Epithelial cell of alveolus of lung (primary cell): ENCODE results near the gene CNOT2. TPM values are rescaled to one million over a fixed set of nuclear protein-coding genes. Genes with fewer than 3 reads are reported as not detected.

Experiments used
- total RNA-seq: library from RNA; depleted of rRNA; stranded (reverse); fragments of >200 nt; gene quantifications from 2 replicates; pipeline ENCODE4 v1.2.1, GENCODE V29; 2015

CNOT2 gene
- total RNA-seq: 64.8 and 105 TPM in 2 replicates

DNA sequence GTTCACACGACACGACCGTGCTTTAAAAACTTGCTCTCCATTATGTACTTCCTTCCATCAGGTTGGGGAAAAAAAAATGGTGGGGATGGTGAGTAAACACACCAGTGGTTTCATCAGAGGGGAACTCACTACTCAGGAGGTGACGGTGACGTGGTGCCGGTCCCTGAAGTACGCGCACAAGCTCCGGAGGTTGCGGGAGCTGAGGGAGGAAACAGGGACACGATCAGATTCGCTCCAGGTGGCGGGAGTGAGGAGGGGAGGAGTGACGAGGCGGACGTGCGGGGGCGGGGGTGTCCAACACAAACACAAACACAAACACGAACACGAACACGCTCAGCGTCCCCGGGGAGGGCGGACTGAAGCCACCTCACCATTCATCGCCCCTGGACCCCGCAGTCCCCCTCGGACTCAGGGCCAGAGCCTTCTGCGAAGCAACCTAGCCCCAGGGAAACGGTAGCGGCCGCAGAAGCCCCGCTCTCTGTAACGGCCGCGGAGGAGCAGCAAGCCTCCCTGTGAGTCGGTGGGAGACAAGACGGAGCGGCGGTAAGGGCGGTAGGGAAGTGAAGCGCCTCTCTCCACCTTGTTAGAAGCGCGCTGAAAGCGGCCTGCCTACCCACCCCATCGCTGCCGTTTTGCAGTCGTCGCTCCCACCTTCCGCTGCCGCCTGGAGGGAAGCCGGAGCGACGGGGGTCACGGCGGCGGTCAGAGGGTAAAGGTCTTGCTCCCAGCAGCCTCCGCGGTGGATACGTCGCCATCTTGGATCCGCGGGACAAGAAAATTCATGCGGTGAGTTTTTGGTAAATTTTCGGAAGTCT, at the start of gene CNOT2:
CNOT2 (plus strand) TSS at position 739 of the 815 bp plus-strand sequence. CDS start 34,794 bp downstream, outside the sequence.

GRCh38 chr12:70365648-70366518, 122.7 kb downstream of the CNOT2 start, which contains the start of gene KCNMB4:
Gene KCNMB4, plus strand, starts transcription at chr12:70366290. Its CDS starts 445 bp downstream, at chr12:70366735.

Other genes with a start within 250 kb of the CNOT2 start
- 1.4 TPM in 2 replicates for gene KCNMB4, start 122.9 kb downstream of the CNOT2 start, total RNA-seq